ENCODE data around the gene ABCC12. TPM values are rescaled to one million over a fixed set of nuclear protein-coding genes. Genes with fewer than 3 reads are reported as not detected.

ABCC12 gene
- total RNA-seq, 1 experiment from 2014 or later, result not detected

- no peak overlapping the region for H3K27ac ChIP-seq (ENCODE audit: low read depth, low read length)
- no TSS peak for BruUV-seq (replicated peaks)
Observed at GRCh38 chr16:48110982-48111381, 44.8 kb downstream of the ABCC12 start.

DNA sequence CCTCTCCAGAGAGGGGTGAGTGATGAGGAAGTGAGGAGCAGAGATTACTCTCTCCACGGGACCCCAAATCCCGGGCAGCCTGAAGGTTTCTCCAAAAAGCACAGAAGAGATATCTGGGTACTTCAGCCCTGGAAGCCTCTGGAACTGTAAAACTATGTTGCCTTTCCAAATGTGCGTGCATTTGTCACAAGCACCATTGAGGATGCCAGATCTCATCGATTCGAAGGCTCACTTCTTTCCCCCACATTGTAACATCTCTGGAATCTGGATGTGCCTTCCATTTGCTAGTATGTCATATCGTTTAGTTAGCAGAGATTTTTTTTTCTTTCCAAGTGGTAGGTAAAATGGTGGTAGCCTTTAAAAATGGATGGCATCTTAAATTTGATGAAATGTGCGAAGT, 45.8 kb downstream of the ABCC12 start:
- Histone ChIP-seq H3K9me2 (ENCODE audit: insufficient read depth) (no peaks in the 10 kb centered on the region), H4K20me1 (ENCODE audit: insufficient read depth) (no peaks in the 10 kb centered on the region), H2AFZ (ENCODE audit: low read depth, low read length, poor library complexity, severe bottlenecking) (no peak overlapping the region), H3K4me1 (ENCODE audit: control insufficient read depth in 1 of 2, insufficient read depth in 2 of 2, low read length in 2 of 2) (no peaks in the 10 kb centered on the region), H3K9ac (ENCODE audit: low read length) (no peak overlapping the region), H3K4me2 (ENCODE audit: low read length) (no peak overlapping the region), H3K79me2 (ENCODE audit: insufficient read depth, low read length) (no peaks in the 10 kb centered on the region), H3K27me3 (ENCODE audit: insufficient read depth, low read length) (peaks cover 44% of the 10 kb centered on the region), H3K9me3 (ENCODE audit: control insufficient read depth in 1 of 2, insufficient read depth in 1 of 2, low read depth in 1 of 2, low read length in 2 of 2) (no peaks in the 10 kb centered on the region), H3K27ac (ENCODE audit: low read depth, low read length) (no peak overlapping the region), H3K36me3 (ENCODE audit: control insufficient read depth in 1 of 2, insufficient read depth in 2 of 2, low read length in 2 of 2) (no peaks in the 10 kb centered on the region), H3K4me3 (replicated peaks in 1 of 2; ENCODE audit: low read depth in 1 of 2, low read length in 2 of 2) (no peak overlapping the region)
- no peak for DNase-seq (ENCODE audit: low read depth, low spot score)
- ATAC-seq, result no peak
- ChIA-PET CTCF (no interaction called here), RAD21 (ENCODE audit: low non-redundant PET in 1 of 2, low total read pairs in 2 of 2, uncharacterized antibody in 2 of 2, unreplicated experiment in 2 of 2) (no interaction called here), POLR2A (no interaction called here)
- BruUV-seq (replicated peaks), result no TSS peak
- intact Hi-C loops (cut with micrococcal nuclease), result loop anchor here (5.0 kb wide), 1 partner anchor 1163 kb away; no protein-coding TSS in a partner anchor
- TF ChIP-seq, protein P1, sequence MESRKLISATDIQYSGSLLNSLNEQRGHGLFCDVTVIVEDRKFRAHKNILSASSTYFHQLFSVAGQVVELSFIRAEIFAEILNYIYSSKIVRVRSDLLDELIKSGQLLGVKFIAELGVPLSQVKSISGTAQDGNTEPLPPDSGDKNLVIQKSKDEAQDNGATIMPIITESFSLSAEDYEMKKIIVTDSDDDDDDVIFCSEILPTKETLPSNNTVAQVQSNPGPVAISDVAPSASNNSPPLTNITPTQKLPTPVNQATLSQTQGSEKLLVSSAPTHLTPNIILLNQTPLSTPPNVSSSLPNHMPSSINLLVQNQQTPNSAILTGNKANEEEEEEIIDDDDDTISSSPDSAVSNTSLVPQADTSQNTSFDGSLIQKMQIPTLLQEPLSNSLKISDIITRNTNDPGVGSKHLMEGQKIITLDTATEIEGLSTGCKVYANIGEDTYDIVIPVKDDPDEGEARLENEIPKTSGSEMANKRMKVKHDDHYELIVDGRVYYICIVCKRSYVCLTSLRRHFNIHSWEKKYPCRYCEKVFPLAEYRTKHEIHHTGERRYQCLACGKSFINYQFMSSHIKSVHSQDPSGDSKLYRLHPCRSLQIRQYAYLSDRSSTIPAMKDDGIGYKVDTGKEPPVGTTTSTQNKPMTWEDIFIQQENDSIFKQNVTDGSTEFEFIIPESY (IDR thresholded peaks at IDR 0.05; ENCODE audit: extremely low read depth, insufficient replicate concordance, low read length), result no peak
- TF ChIP-seq SRF (IDR thresholded peaks at IDR 0.05; ENCODE audit: low read depth), result no peak
- no peak for TF ChIP-seq SP1 (IDR thresholded peaks at IDR 0.05; ENCODE audit: low read depth)
- no peak for TF ChIP-seq YY1 (IDR thresholded peaks at IDR 0.05; ENCODE audit: extremely low read depth, insufficient replicate concordance, low read depth, low read length)
- no peak for TF ChIP-seq CBX3 (IDR thresholded peaks at IDR 0.05; ENCODE audit: low read depth)
- TF ChIP-seq FOSL1 (IDR thresholded peaks at IDR 0.05; ENCODE audit: low read depth), result no peak
- TF ChIP-seq, protein P2, sequence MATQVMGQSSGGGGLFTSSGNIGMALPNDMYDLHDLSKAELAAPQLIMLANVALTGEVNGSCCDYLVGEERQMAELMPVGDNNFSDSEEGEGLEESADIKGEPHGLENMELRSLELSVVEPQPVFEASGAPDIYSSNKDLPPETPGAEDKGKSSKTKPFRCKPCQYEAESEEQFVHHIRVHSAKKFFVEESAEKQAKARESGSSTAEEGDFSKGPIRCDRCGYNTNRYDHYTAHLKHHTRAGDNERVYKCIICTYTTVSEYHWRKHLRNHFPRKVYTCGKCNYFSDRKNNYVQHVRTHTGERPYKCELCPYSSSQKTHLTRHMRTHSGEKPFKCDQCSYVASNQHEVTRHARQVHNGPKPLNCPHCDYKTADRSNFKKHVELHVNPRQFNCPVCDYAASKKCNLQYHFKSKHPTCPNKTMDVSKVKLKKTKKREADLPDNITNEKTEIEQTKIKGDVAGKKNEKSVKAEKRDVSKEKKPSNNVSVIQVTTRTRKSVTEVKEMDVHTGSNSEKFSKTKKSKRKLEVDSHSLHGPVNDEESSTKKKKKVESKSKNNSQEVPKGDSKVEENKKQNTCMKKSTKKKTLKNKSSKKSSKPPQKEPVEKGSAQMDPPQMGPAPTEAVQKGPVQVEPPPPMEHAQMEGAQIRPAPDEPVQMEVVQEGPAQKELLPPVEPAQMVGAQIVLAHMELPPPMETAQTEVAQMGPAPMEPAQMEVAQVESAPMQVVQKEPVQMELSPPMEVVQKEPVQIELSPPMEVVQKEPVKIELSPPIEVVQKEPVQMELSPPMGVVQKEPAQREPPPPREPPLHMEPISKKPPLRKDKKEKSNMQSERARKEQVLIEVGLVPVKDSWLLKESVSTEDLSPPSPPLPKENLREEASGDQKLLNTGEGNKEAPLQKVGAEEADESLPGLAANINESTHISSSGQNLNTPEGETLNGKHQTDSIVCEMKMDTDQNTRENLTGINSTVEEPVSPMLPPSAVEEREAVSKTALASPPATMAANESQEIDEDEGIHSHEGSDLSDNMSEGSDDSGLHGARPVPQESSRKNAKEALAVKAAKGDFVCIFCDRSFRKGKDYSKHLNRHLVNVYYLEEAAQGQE (IDR thresholded peaks at IDR 0.05; ENCODE audit: low read depth), result no peak
- no peak for TF ChIP-seq SIN3A (IDR thresholded peaks at IDR 0.05; ENCODE audit: low read depth)
- TF ChIP-seq RAD21 (IDR thresholded peaks at IDR 0.05; ENCODE audit: low read depth), result no peak
- TF ChIP-seq EZH2 (IDR thresholded peaks at IDR 0.05), result no peak

More at GRCh38 chr16:48110982-48111381, 44.8 kb downstream of the ABCC12 start:
- Histone ChIP-seq H3K9ac (ENCODE audit: low read length) (no peak overlapping the region), H3K9me3 (ENCODE audit: control insufficient read depth in 1 of 2, insufficient read depth in 1 of 2, low read depth in 1 of 2, low read length in 2 of 2) (no peaks in the 10 kb centered on the region), H3K4me1 (ENCODE audit: control insufficient read depth in 1 of 2, insufficient read depth in 2 of 2, low read length in 2 of 2) (no peaks in the 10 kb centered on the region), H3K27me3 (ENCODE audit: insufficient read depth, low read length) (peaks cover 44% of the 10 kb centered on the region), H3K36me3 (ENCODE audit: control insufficient read depth in 1 of 2, insufficient read depth in 2 of 2, low read length in 2 of 2) (no peaks in the 10 kb centered on the region), H4K20me1 (ENCODE audit: insufficient read depth) (no peaks in the 10 kb centered on the region), H3K9me2 (ENCODE audit: insufficient read depth) (no peaks in the 10 kb centered on the region), H3K4me2 (ENCODE audit: low read length) (no peak overlapping the region), H3K79me2 (ENCODE audit: insufficient read depth, low read length) (no peaks in the 10 kb centered on the region), H3K4me3 (replicated peaks in 1 of 2; ENCODE audit: low read depth in 1 of 2, low read length in 2 of 2) (no peak overlapping the region), H2AFZ (ENCODE audit: low read depth, low read length, poor library complexity, severe bottlenecking) (no peak overlapping the region)
- ChIA-PET RAD21 (ENCODE audit: low non-redundant PET in 1 of 2, low total read pairs in 2 of 2, uncharacterized antibody in 2 of 2, unreplicated experiment in 2 of 2) (no interaction called here), CTCF (no interaction called here), POLR2A (no interaction called here)
- intact Hi-C loops (cut with micrococcal nuclease), result loop anchor here (5.0 kb wide), 1 partner anchor 1164 kb away; no protein-coding TSS in a partner anchor
- TF ChIP-seq SP1 (IDR thresholded peaks at IDR 0.05; ENCODE audit: low read depth) (no peak), CEBPB (IDR thresholded peaks at IDR 0.05; ENCODE audit: low read depth) (no peak), EGR1 (IDR thresholded peaks at IDR 0.05; ENCODE audit: low read depth) (no peak), ZNF274 (IDR thresholded peaks at IDR 0.05; ENCODE audit: low read depth, low read length) (no peak), SIN3A (IDR thresholded peaks at IDR 0.05; ENCODE audit: low read depth) (no peak), RAD21 (IDR thresholded peaks at IDR 0.05; ENCODE audit: low read depth) (no peak), POLR2AphosphoS5 (IDR thresholded peaks at IDR 0.05; ENCODE audit: low read depth, low read length) (no peak), MAX (IDR thresholded peaks at IDR 0.05) (no peak), ELF1 (IDR thresholded peaks at IDR 0.05; ENCODE audit: borderline replicate concordance, low read depth) (no peak), EZH2phosphoT487 (IDR thresholded peaks at IDR 0.05; ENCODE audit: borderline replicate concordance) (no peak), EZH2 (IDR thresholded peaks at IDR 0.05) (no peak)
- TF ChIP-seq, protein P3, sequence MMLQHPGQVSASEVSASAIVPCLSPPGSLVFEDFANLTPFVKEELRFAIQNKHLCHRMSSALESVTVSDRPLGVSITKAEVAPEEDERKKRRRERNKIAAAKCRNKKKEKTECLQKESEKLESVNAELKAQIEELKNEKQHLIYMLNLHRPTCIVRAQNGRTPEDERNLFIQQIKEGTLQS (IDR thresholded peaks at IDR 0.05), result no peak
- DNase-seq (ENCODE audit: low read depth, low spot score) (no peak), ATAC-seq (no peak)

Measured in HCT116 (cell line).